Stomach (tissue), 9 donors: ENCODE data around the gene PKNOX2. TPM values are rescaled to one million over a fixed set of nuclear protein-coding genes. Genes with fewer than 3 reads are reported as not detected.

ENCODE experiments used
- DNase-seq, 2 donors: peaks; one replicate each; pipeline versions ENCODE4 v3.0.0 to v3.0.0-alpha.2; 2013 to 2019
- H3K27ac ChIP-seq, 5 donors: fragments of 200-600 bp in 4 of 5; sonication (generic) in 4 of 5; one replicate each; pipeline ENCODE4 v1.5.1; 2013 to 2019; ENCODE audit warnings: mild to moderate bottlenecking in 1 of 5, moderate library complexity in 1 of 5
- H3K27me3 ChIP-seq, 3 donors: fragments of 200-600 bp; sonication (generic); one replicate each; pipeline ENCODE4 v1.5.1; 2017 to 2019; ENCODE audit warnings: mixed run types in 1 of 3
- H3K36me3 ChIP-seq, 4 donors: fragments of 200-600 bp; sonication (generic); 1 replicate in 3 of 4; 2 replicates in 1 of 4; pipeline ENCODE4 v1.5.1; 2016 to 2019
- H3K4me1 ChIP-seq, 4 donors: fragments of 200-600 bp; sonication (generic); one replicate each; pipeline ENCODE4 v1.5.1; 2016 to 2019
- H3K4me3 ChIP-seq, 4 donors: fragments of 200-600 bp; sonication (generic) in 3 of 4; one replicate each; pipeline ENCODE4 v1.5.1; 2016 to 2019; ENCODE audit warnings: mild to moderate bottlenecking in 1 of 4
- H3K9me3 ChIP-seq, 4 donors: fragments of 200-600 bp; sonication (generic); one replicate each; pipeline ENCODE4 v1.5.1; 2016 to 2019
- CTCF ChIP-seq, 7 experiments: fragments of 450-650 bp in 4 of 7; fragments of 200-600 bp in 3 of 7; sonication (generic) in 3 of 7; IDR thresholded peaks; one replicate each; pipeline ENCODE4 v1.5.1; 2016 to 2019; ENCODE audit warnings: antibody characterized with exemption in 7 of 7, control low read depth in 2 of 7, mild to moderate bottlenecking in 1 of 7
- EP300 ChIP-seq: sonication (generic); formaldehyde crosslinking; IDR thresholded peaks from one replicate; pipeline ENCODE4 v1.6.1; 2017; ENCODE audit warnings: antibody characterized with exemption
- POLR2A ChIP-seq, 4 donors: fragments of 450-650 bp; IDR thresholded peaks; one replicate each; pipeline ENCODE4 v1.6.1; 2016; ENCODE audit warnings: antibody characterized with exemption in 4 of 4, control low read depth in 2 of 4, mild to moderate bottlenecking in 1 of 4, moderate library complexity in 1 of 4
- POLR2AphosphoS5 ChIP-seq, 3 donors: sonication (generic); formaldehyde crosslinking; IDR thresholded peaks; one replicate each; pipeline ENCODE4 v1.6.1; 2016; ENCODE audit warnings: antibody characterized with exemption in 3 of 3
- WGBS, 5 donors: extraction: QIAGEN DNeasy Blood & Tissue Kit in 3 of 5; methylation state at CpG; one replicate each; pipeline versions ENCODE4 v1.1.5 to v1.1.7; 2013 to 2018; 5-methylcytosine and 5-hydroxymethylcytosine counted together
- intact Hi-C: fragments of 100-400 bp; cut with DNase I; formaldehyde crosslinking; loops from one replicate; pipeline ENCODE4 v1.15.1; 2023; ENCODE audit warnings: low total_unique reads
- polyA plus RNA-seq, 3 donors: library from polyadenylated mRNA; stranded (reverse); fragments of 200-250 nt; gene quantifications; one replicate each; pipeline ENCODE4 v1.2.3, GENCODE V29; 2013
- total RNA-seq, 5 donors: library from RNA; depleted of rRNA; stranded (reverse); fragments of >200 nt; gene quantifications; one replicate each; pipeline versions ENCODE4 v1.1.0 to v1.2.3, GENCODE V29; 2014 to 2016
- donor health status: healthy with polysubstance abuse.
- donor health status: Bipolar disorder and iron deficiency.
- donor health status: healthy.

The PKNOX2 gene
- total and polyA plus RNA-seq, 8 donors, result 0.83 to 4.9 (median 2.3) TPM; not detected in 1

- Histone ChIP-seq H3K4me1 (no peaks in the 10 kb centered on the region), H3K4me3 (no peak overlapping the region), H3K9me3 (no peaks in the 10 kb centered on the region), H3K27me3 (no peaks in the 10 kb centered on the region), H3K27ac (no peak overlapping the region), H3K36me3 (peaks cover 2 to 36% (median 11%) of the 10 kb centered on the region in 4 donors)
- TF ChIP-seq POLR2A (IDR thresholded peaks at IDR 0.05) (no peak), CTCF (IDR thresholded peaks at IDR 0.05) (no peak), EP300 (no peak), POLR2AphosphoS5 (IDR thresholded peaks at IDR 0.05) (no peak)
- DNase-seq, result no peak
- intact Hi-C loops, result no loop called here
- WGBS, 5 donors, result 84 to 92% (median 89%) methylated on average over 14 to 18 of the region's 18 CpGs
Measured at GRCh38 chr11:125429807-125430678, 265.5 kb downstream of the PKNOX2 start.

- TF ChIP-seq POLR2A (IDR thresholded peaks at IDR 0.05), result no peak
- TF ChIP-seq CTCF (IDR thresholded peaks at IDR 0.05), result no peak
- no peak for TF ChIP-seq POLR2AphosphoS5 (IDR thresholded peaks at IDR 0.05)
- TF ChIP-seq EP300, result no peak
Measured at GRCh38 chr11:125431009-125431408, 266.5 kb downstream of the PKNOX2 start.

GRCh38 chr11:125431481-125431880, 266.9 kb downstream of the PKNOX2 start:
- WGBS, 5 donors, result 82 to 91% (median 88%) methylated on average over 8 of the region's 8 CpGs
- intact Hi-C loops, result no loop called here
- no peak overlapping the region for H3K27ac ChIP-seq
- H3K9me3 ChIP-seq, result no peaks in the 10 kb centered on the region
- H3K27me3 ChIP-seq, result no peaks in the 10 kb centered on the region
- H3K4me1 ChIP-seq, result no peaks in the 10 kb centered on the region
- no peak for TF ChIP-seq CTCF (IDR thresholded peaks at IDR 0.05)
- no peak for TF ChIP-seq POLR2A (IDR thresholded peaks at IDR 0.05)
- TF ChIP-seq POLR2AphosphoS5 (IDR thresholded peaks at IDR 0.05), result no peak
- TF ChIP-seq EP300, result no peak
- peaks cover 2 to 36% (median 11%) of the 10 kb centered on the region in 4 donors for H3K36me3 ChIP-seq
- no peak for DNase-seq
- no peak overlapping the region for H3K4me3 ChIP-seq

More at GRCh38 chr11:125431009-125431408, 266.5 kb downstream of the PKNOX2 start:
- Histone ChIP-seq H3K27me3 (no peaks in the 10 kb centered on the region), H3K4me1 (no peaks in the 10 kb centered on the region), H3K4me3 (no peak overlapping the region), H3K27ac (no peak overlapping the region), H3K36me3 (peaks cover 2 to 36% (median 11%) of the 10 kb centered on the region in 4 donors), H3K9me3 (no peaks in the 10 kb centered on the region)
- DNase-seq, result no peak
- intact Hi-C loops, result no loop called here
- WGBS, 5 donors, result 79 to 85% (median 80%) methylated on average over 8 of the region's 8 CpGs

- WGBS, 5 donors, result 18 to 23% (median 21%) methylated on average over 11 of the region's 11 CpGs
- H3K9me3 ChIP-seq, result no peaks in the 10 kb centered on the region
- no peak overlapping the region for H3K4me3 ChIP-seq
- H3K27me3 ChIP-seq, result no peaks in the 10 kb centered on the region
- peaks cover 2 to 36% (median 11%) of the 10 kb centered on the region in 4 donors for H3K36me3 ChIP-seq
- no peak for TF ChIP-seq POLR2A (IDR thresholded peaks at IDR 0.05)
- TF ChIP-seq CTCF (IDR thresholded peaks at IDR 0.05), result peak in 4 of 7 experiments; percentile 8 to 32 (median 14)
- TF ChIP-seq POLR2AphosphoS5 (IDR thresholded peaks at IDR 0.05), result no peak
- intact Hi-C loops, result no loop called here
- DNase-seq, result peak; percentile 29 to 78
- no peaks in the 10 kb centered on the region for H3K4me1 ChIP-seq
- no peak overlapping the region for H3K27ac ChIP-seq
Measured at GRCh38 chr11:125433454-125434121, 269.0 kb downstream of the PKNOX2 start.
